DOHH2 (cell line): ENCODE measurements around the gene GCNT2.
"Not testable (repeated sequence)": the region's sequence is repeated elsewhere in the genome, so short reads cannot be mapped to it uniquely, and the experiment has no call there.

ENCODE experiments used
- H3F3A ChIP-seq: fragments of 200-600 bp; sonication (generic), shearing (Covaris generic); 2 replicates; pipeline ENCODE4 v1.6.0; 2016; ENCODE audit warnings: antibody characterized with exemption, mild to moderate bottlenecking; ENCODE audit not compliant: control insufficient read depth, insufficient read depth
- H3K27ac ChIP-seq: fragments of 200-600 bp; sonication (generic); 2 replicates; pipeline ENCODE4 v1.5.1; 2014; ENCODE audit warnings: low read depth, mild to moderate bottlenecking, low read length, moderate library complexity
- H3K27me3 ChIP-seq: fragments of 200-600 bp; sonication (generic); 2 replicates; pipeline ENCODE4 v1.6.1; 2014; ENCODE audit warnings: mild to moderate bottlenecking, low read length, mixed read lengths; ENCODE audit not compliant: control insufficient read depth
- H3K36me3 ChIP-seq: fragments of 200-600 bp; sonication (generic); 2 replicates; pipeline ENCODE4 v1.6.1; 2014; ENCODE audit warnings: mild to moderate bottlenecking, low read length, moderate library complexity, mixed read lengths; ENCODE audit not compliant: control insufficient read depth
- H3K4me1 ChIP-seq: fragments of 200-600 bp; sonication (generic); 2 replicates; pipeline ENCODE4 v1.6.1; 2014; ENCODE audit warnings: mild to moderate bottlenecking, low read length, mixed read lengths; ENCODE audit not compliant: control insufficient read depth
- H3K4me2 ChIP-seq: fragments of 200-600 bp; sonication (generic); 2 replicates; pipeline ENCODE4 v1.6.0; 2014; ENCODE audit warnings: mild to moderate bottlenecking, low read length, moderate library complexity
- H3K4me3 ChIP-seq: fragments of 200-600 bp; sonication (generic); 2 replicates; pipeline ENCODE4 v1.5.1; 2014; ENCODE audit warnings: mild to moderate bottlenecking, low read length, mixed read lengths
- H3K79me2 ChIP-seq: fragments of 200-600 bp; sonication (generic); 2 replicates; pipeline ENCODE4 v1.6.1; 2014; ENCODE audit warnings: mild to moderate bottlenecking, low read length, mixed read lengths; ENCODE audit not compliant: control insufficient read depth
- H3K9me2 ChIP-seq: fragments of 200-600 bp; sonication (generic); replicated peaks from 2 replicates; pipeline ENCODE4 v1.6.1; 2014; ENCODE audit warnings: mild to moderate bottlenecking, low read length, mixed read lengths; ENCODE audit not compliant: control insufficient read depth
- H3K9me3 ChIP-seq: fragments of 200-600 bp; sonication (generic); 2 replicates; pipeline ENCODE4 v1.6.1; 2014; ENCODE audit warnings: antibody characterized with exemption, low read length, mixed read lengths; ENCODE audit not compliant: control insufficient read depth, insufficient read depth
- H4K20me1 ChIP-seq: fragments of 200-600 bp; sonication (generic); 2 replicates; pipeline ENCODE4 v1.6.0; 2014; ENCODE audit warnings: low read depth, mild to moderate bottlenecking, antibody characterized with exemption, low read length, moderate library complexity; ENCODE audit not compliant: control insufficient read depth, insufficient read depth
- EZH2phosphoT487 ChIP-seq: fragments of 200-600 bp; sonication (generic); IDR thresholded peaks from 2 replicates; pipeline ENCODE4 v1.6.1; 2017; ENCODE audit warnings: borderline replicate concordance, mild to moderate bottlenecking, antibody characterized with exemption, low read length, moderate library complexity, mixed read lengths
- TF ChIP-seq, protein P1 (sequence below): fragments of 200-600 bp; sonication (generic); IDR thresholded peaks from one replicate; pipeline ENCODE4 v1.5.1; 2014; ENCODE audit warnings: antibody characterized with exemption, mild to moderate bottlenecking, low read depth, low read length; ENCODE audit not compliant: poor library complexity, severe bottlenecking

Gene GCNT2

DNA sequence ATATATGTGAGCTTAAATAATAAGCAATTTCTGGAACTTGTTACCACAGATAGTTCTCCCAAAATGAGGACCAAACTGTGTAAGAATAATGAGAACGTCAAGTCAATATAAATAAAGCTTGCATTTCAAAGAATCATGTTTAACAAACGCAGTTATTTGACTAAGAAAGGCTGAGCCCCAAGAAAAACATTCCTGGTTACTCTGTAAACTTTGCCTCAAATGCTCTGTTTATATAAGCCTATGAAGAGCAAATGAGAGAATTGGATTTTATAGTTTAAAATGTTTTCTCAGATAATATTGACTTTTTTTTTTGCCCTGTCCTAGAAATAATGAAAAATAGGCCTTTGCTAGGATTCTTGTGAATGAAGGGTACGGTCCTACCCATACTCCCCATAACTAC lies 91.9 kb downstream of the GCNT2 start:
- Histone ChIP-seq H3K27ac (no peak overlapping the region), H4K20me1 (no peaks in the 10 kb centered on the region), H3K9me3 (no peaks in the 10 kb centered on the region; the same call in 1 of the 2 replicates), H3K79me2 (peaks cover 16% of the 10 kb centered on the region), H3K27me3 (no peaks in the 10 kb centered on the region), H3K4me2 (no peak overlapping the region), H3K4me3 (no peak overlapping the region), H3F3A (no peaks in the 10 kb centered on the region), H3K4me1 (no peaks in the 10 kb centered on the region), H3K9me2 (no peaks in the 10 kb centered on the region), H3K36me3 (no peaks in the 10 kb centered on the region)
- TF ChIP-seq, protein P1, sequence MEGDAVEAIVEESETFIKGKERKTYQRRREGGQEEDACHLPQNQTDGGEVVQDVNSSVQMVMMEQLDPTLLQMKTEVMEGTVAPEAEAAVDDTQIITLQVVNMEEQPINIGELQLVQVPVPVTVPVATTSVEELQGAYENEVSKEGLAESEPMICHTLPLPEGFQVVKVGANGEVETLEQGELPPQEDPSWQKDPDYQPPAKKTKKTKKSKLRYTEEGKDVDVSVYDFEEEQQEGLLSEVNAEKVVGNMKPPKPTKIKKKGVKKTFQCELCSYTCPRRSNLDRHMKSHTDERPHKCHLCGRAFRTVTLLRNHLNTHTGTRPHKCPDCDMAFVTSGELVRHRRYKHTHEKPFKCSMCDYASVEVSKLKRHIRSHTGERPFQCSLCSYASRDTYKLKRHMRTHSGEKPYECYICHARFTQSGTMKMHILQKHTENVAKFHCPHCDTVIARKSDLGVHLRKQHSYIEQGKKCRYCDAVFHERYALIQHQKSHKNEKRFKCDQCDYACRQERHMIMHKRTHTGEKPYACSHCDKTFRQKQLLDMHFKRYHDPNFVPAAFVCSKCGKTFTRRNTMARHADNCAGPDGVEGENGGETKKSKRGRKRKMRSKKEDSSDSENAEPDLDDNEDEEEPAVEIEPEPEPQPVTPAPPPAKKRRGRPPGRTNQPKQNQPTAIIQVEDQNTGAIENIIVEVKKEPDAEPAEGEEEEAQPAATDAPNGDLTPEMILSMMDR, result no peak
- no peak for TF ChIP-seq EZH2phosphoT487

DNA sequence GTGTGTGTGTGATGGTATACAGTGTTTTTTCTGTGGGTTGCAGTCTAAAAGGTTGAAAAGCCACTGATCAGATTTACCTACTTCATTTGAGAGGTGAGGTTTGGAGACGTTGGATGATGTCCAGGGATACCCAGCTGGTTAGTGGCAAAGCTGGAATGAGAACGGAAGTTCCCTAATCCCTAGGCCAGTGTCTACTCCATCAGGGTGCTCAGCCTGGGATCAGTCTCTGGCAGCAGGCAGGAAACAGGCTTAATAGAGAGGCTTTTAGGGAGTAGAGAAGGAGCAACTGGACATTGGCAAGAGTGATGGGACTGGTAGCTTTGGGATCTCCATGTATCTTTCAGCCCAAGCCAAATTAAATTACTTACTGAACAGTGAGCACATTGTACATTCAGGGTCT lies 92.6 kb downstream of the GCNT2 start:
- Histone ChIP-seq H3K4me2 (no peak overlapping the region), H3K27ac (no peak overlapping the region), H4K20me1 (no peaks in the 10 kb centered on the region), H3K79me2 (peaks cover 12% of the 10 kb centered on the region), H3K9me2 (no peaks in the 10 kb centered on the region), H3K36me3 (no peaks in the 10 kb centered on the region), H3F3A (no peaks in the 10 kb centered on the region), H3K4me1 (no peaks in the 10 kb centered on the region), H3K9me3 (no peaks in the 10 kb centered on the region; the same call in 1 of the 2 replicates), H3K4me3 (no peak overlapping the region), H3K27me3 (no peaks in the 10 kb centered on the region)
- TF ChIP-seq, protein P1, result no peak
- TF ChIP-seq EZH2phosphoT487, result no peak

DNA sequence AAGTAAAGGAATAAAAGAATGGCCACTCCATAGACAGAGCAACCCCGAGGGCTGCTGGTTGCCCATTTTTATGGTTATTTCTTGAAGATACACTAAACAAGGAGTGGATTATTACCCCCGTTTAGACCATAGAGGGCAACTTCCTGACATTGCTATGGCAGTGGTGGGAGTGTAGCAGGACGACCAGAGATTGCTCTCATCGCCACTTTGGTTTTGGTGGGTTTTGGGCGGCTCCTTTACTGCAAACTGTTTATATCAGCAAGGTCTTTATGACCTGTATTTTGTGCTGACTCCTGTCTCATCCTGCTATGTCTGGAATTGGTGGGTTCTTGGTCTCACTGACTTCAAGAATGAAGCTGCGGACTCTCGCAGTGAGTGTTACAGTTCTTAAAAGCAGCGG lies 94.5 kb downstream of the GCNT2 start:
- no peak overlapping the region for H3K4me2 ChIP-seq
- no peaks in the 10 kb centered on the region; the same call in 1 of the 2 replicates for H3K9me3 ChIP-seq
- H3K9me2 ChIP-seq, result no peaks in the 10 kb centered on the region
- H3F3A ChIP-seq, result no peaks in the 10 kb centered on the region
- no peaks in the 10 kb centered on the region for H3K27me3 ChIP-seq
- H3K4me3 ChIP-seq, result no peak overlapping the region
- H3K27ac ChIP-seq, result no peak overlapping the region
- H3K79me2 ChIP-seq, result peaks cover 3% of the 10 kb centered on the region
- TF ChIP-seq EZH2phosphoT487, result no peak
- TF ChIP-seq, protein P1, result no peak
- H4K20me1 ChIP-seq, result no peaks in the 10 kb centered on the region
- H3K4me1 ChIP-seq, result no peaks in the 10 kb centered on the region
- H3K36me3 ChIP-seq, result no peaks in the 10 kb centered on the region

DNA sequence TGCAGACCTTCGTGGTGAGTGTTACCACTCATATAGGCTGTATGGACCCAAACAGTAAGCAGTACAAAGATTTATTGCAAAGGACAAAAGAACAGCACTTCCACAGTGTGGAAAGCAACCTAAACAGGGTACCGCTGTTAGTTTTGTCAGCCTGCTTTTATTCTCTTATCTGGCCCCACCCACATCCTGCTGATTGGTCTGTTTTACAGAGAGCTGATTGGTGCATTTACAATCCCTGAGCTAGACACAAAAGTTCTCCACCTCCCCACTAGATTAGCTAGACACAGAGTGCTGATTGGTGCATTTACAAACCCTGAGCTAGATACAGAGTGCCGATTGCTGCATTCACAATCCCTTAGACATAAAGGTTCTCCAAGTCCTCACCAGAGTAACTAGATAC lies 95.1 kb downstream of the GCNT2 start:
- not testable (repeated sequence) for H3K36me3 ChIP-seq, H3K27me3 ChIP-seq, H3F3A ChIP-seq, H3K9me2 ChIP-seq, H3K27ac ChIP-seq, H3K4me2 ChIP-seq, H3K79me2 ChIP-seq, H3K9me3 ChIP-seq, H3K4me1 ChIP-seq, H3K4me3 ChIP-seq, H4K20me1 ChIP-seq
